ENCODE measurements around the gene CTSC. TPM values are rescaled to one million over a fixed set of nuclear protein-coding genes. Genes with fewer than 3 reads are reported as not detected.
A peak's percentile ranks its signal among the peaks of the same experiment; 100 is the strongest.

The CTSC gene
- total and polyA plus RNA-seq, 9 of the 15 experiments (the other 6 are each of a cell fraction or from before 2014, with no cell fraction given) = 113 to 403 (median 187) TPM

GRCh38 chr11:88337987-88338668 is 592 bp upstream of the CTSC start (continued):
- TF ChIP-seq ZNF592 (IDR thresholded peaks at IDR 0.05) (peak; percentile 48; the same call in 1 of the 2 replicates), GABPA (tag; conservative IDR thresholded peaks at IDR 0.05; ENCODE audit: low read depth) (peak; percentile 36; the same call in 1 of the 2 replicates), ZNF75A (CRISPR knock-in tag; IDR thresholded peaks at IDR 0.05) (no peak), CBFA2T3 (IDR thresholded peaks at IDR 0.05) (no peak), MEF2D (tag; conservative IDR thresholded peaks at IDR 0.05; ENCODE audit: low read depth) (no peak), SRSF7 (optimal IDR thresholded peaks at IDR 0.05; ENCODE audit: low read depth, low read length) (no peak), ZNF699 (CRISPR knock-in tag; IDR thresholded peaks at IDR 0.05; ENCODE audit: insufficient replicate concordance) (no peak), THRB (CRISPR knock-in tag; conservative IDR thresholded peaks at IDR 0.05) (no peak), CREB3 (tag; conservative IDR thresholded peaks at IDR 0.05; ENCODE audit: low read depth) (no peak), MAFG (tag; conservative IDR thresholded peaks at IDR 0.05) (no peak), ATF7 (IDR thresholded peaks at IDR 0.05) (no peak), E2F8 (IDR thresholded peaks at IDR 0.05; ENCODE audit: low read depth, partially characterized antibody) (no peak), ASH1L (IDR thresholded peaks at IDR 0.05; ENCODE audit: borderline replicate concordance, low read depth, partially characterized antibody) (no peak), HDAC1 (IDR thresholded peaks at IDR 0.05) (peak; percentile 56 to 82; a peak in 3 of 4 replicates), FOXP4 (CRISPR knock-in tag; IDR thresholded peaks at IDR 0.05; ENCODE audit: borderline replicate concordance) (no peak), ILF3 (IDR thresholded peaks at IDR 0.05; ENCODE audit: borderline replicate concordance) (no peak)

Data from K562 (cell line).